Lower lobe of right lung (tissue), 2 donors: Measurements from ENCODE around the gene TMEM158. TPM values are rescaled to one million over a fixed set of nuclear protein-coding genes. Genes with fewer than 3 reads are reported as not detected.

Experiments used
- ATAC-seq, 2 donors: fragments of 200-7000 bp; cut with Tn5 transposase; one replicate each; pipeline ENCODE4 v1.9.1; 2020 to 2022; ENCODE audit warnings: mild to moderate bottlenecking in 2 of 2, moderate library complexity in 2 of 2
- DNase-seq: peaks from one replicate; pipeline ENCODE4 v3.0.0-alpha.2; 2020
- H3K27ac ChIP-seq: fragments of 200-600 bp; one replicate; pipeline ENCODE4 v1.8.0; 2022
- H3K27me3 ChIP-seq: fragments of 200-600 bp; one replicate; pipeline ENCODE4 v1.8.0; 2022; ENCODE audit warnings: low read depth
- H3K36me3 ChIP-seq: fragments of 200-600 bp; one replicate; pipeline ENCODE4 v1.8.0; 2022; ENCODE audit warnings: mild to moderate bottlenecking
- H3K4me1 ChIP-seq: fragments of 200-600 bp; one replicate; pipeline ENCODE4 v1.8.0; 2022
- H3K4me3 ChIP-seq: fragments of 200-600 bp; one replicate; pipeline ENCODE4 v1.8.0; 2022; ENCODE audit warnings: mild to moderate bottlenecking
- H3K9me3 ChIP-seq: fragments of 200-600 bp; one replicate; pipeline ENCODE4 v1.8.0; 2022
- CTCF ChIP-seq: fragments of 200-600 bp; IDR thresholded peaks from one replicate; pipeline ENCODE4 v1.8.0; 2022; ENCODE audit warnings: antibody characterized with exemption, mild to moderate bottlenecking
- intact Hi-C: fragments of 100-400 bp; cut with DNase I; formaldehyde crosslinking; loops from one replicate; pipeline ENCODE4 v1.11.0; 2022
- total RNA-seq: library from RNA; stranded (reverse); fragmentation: NEBNext Ultra II Directional; extraction: Animal tissue kit (Norgen Biotek cat#: 25700); gene quantifications from one replicate; pipeline ENCODE4 v1.2.1, GENCODE V29; 2021
- donor health status: DM: no; HTN: yes; CAD: no; lungs with severe emphysema.

TMEM158 gene
- total RNA-seq, 1 donor from 2014 or later, result 0.80 TPM

GRCh38 chr3:45214061-45214680 is 11.9 kb downstream of the TMEM158 start:
- Histone ChIP-seq H3K27ac (no peak overlapping the region), H3K27me3 (no peaks in the 10 kb centered on the region), H3K4me3 (no peak overlapping the region), H3K4me1 (peaks cover 12% of the 10 kb centered on the region), H3K36me3 (no peaks in the 10 kb centered on the region), H3K9me3 (no peaks in the 10 kb centered on the region)
- TF ChIP-seq CTCF, result no peak
- intact Hi-C loops, result no loop called here
- DNase-seq (no peak), ATAC-seq (no peak)

GRCh38 chr3:45212095-45212468 is 14.0 kb downstream of the TMEM158 start:
- intact Hi-C loops, result no loop called here
- Histone ChIP-seq H3K9me3 (no peaks in the 10 kb centered on the region), H3K4me1 (peaks cover 12% of the 10 kb centered on the region), H3K36me3 (no peaks in the 10 kb centered on the region), H3K4me3 (no peak overlapping the region), H3K27ac (no peak overlapping the region), H3K27me3 (no peaks in the 10 kb centered on the region)
- TF ChIP-seq CTCF, result no peak
- ATAC-seq (no peak), DNase-seq (no peak)

GRCh38 chr3:45211466-45212094 is 14.5 kb downstream of the TMEM158 start:
- intact Hi-C loops, result no loop called here
- Histone ChIP-seq H3K4me1 (peaks cover 12% of the 10 kb centered on the region), H3K27me3 (no peaks in the 10 kb centered on the region), H3K9me3 (no peaks in the 10 kb centered on the region), H3K36me3 (no peaks in the 10 kb centered on the region), H3K4me3 (no peak overlapping the region), H3K27ac (no peak overlapping the region)
- ATAC-seq (no peak), DNase-seq (no peak)
- TF ChIP-seq CTCF, result no peak

GRCh38 chr3:45210308-45211041 is 15.6 kb downstream of the TMEM158 start:
- peak; percentile 89 for DNase-seq
- Histone ChIP-seq H3K27me3 (no peaks in the 10 kb centered on the region), H3K4me3 (no peak overlapping the region), H3K36me3 (no peaks in the 10 kb centered on the region), H3K4me1 (peaks cover 12% of the 10 kb centered on the region), H3K27ac (no peak overlapping the region), H3K9me3 (no peaks in the 10 kb centered on the region)
- TF ChIP-seq CTCF, result peak; percentile 74
- peak; percentile 96 to 99 for ATAC-seq
- intact Hi-C loops, result no loop called here

GRCh38 chr3:45209526-45209925 is 16.6 kb downstream of the TMEM158 start:
- H3K4me3 ChIP-seq, result no peak overlapping the region
- no peak overlapping the region for H3K27ac ChIP-seq
- no peaks in the 10 kb centered on the region for H3K9me3 ChIP-seq
- H3K4me1 ChIP-seq, result peaks cover 12% of the 10 kb centered on the region
- no peaks in the 10 kb centered on the region for H3K36me3 ChIP-seq
- DNase-seq (no peak), ATAC-seq (no peak)
- no peaks in the 10 kb centered on the region for H3K27me3 ChIP-seq
- intact Hi-C loops, result loop anchor here (5.0 kb wide), 1 partner anchor 167 kb away; no protein-coding TSS in a partner anchor
- TF ChIP-seq CTCF, result no peak
